GM18873 (cell line): ENCODE data around the gene ST3GAL2.
"Not testable (repeated sequence)": the region's sequence is repeated elsewhere in the genome, so short reads cannot be mapped to it uniquely, and the experiment has no call there.

Source experiments
- ATAC-seq: cut with Tn5 transposase; IDR thresholded peaks from one replicate; pipeline ENCODE4 v1.9.1; 2021; ENCODE audit warnings: mild to moderate bottlenecking, moderate library complexity, moderate number of reproducible peaks; ENCODE audit not compliant: unreplicated experiment, low FRiP score

The ST3GAL2 gene

DNA sequence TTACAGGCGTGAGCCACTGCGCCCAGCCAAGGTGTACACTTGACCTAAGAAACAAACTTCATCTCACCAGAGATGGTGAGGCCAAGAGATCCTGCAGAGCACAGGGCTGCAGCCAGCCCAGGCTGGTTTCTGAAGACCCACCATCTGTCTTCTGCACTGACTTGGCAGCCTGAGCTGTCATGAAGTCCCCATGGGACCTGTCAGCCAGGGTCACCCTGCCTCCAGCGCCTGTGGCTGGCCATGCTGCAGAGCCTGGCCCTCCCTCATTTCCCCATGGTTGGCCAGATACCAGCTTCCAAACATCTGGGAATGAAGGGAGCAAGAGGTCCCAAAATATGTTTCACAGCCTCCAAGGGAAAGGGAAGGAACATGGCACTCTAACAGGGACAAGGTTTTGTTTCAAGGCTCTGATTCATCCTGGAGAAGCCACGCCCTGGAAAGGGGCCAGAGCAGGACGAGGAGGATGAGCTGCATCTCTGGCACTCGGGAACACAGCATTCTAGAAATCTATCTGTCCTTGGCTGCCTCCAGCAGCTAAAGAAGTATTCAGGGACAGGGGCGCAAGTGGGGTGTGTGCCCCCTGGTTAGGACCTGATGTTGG, 46.9 kb downstream of the ST3GAL2 start:
- no peak for ATAC-seq

DNA sequence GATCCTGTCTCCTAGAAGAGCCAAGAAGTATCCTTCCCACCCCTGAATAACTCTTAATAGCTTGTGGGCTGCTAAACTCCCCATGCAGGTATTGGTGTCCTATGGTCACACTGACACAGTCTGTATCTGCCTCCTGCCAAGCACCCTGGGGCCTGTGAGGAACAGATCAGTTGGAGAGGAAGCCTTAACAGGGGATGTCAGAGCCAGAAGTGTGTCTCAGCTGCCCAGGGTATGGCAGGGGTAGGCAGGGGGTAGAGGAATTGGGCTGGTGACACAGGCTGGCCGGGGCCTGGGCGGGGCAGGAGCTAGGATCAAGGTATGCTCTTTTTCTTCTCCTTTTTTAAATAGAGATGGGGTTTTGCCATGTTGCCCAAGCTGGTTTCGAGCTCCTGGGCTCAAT, 47.5 kb downstream of the ST3GAL2 start:
- no peak for ATAC-seq

DNA sequence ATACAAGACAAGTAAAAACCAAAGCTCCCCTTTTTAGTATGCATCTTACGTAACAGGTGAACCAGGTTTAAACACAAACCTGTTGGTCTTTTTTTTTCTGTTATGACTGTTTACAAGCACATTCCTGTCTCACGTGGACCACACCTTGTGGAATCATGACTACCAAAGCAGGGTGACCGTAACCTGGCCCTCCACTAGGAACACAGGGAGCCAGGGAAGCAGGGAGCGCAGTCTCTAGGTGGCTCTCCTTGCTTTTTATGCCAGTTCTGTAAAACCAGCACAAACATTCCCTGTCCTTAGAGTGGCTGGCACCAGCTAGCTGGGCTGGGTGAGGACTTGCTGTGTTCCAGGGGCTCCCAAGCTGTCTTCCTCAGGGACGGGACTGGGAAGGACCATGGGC, 48.1 kb downstream of the ST3GAL2 start:
- no peak for ATAC-seq

DNA sequence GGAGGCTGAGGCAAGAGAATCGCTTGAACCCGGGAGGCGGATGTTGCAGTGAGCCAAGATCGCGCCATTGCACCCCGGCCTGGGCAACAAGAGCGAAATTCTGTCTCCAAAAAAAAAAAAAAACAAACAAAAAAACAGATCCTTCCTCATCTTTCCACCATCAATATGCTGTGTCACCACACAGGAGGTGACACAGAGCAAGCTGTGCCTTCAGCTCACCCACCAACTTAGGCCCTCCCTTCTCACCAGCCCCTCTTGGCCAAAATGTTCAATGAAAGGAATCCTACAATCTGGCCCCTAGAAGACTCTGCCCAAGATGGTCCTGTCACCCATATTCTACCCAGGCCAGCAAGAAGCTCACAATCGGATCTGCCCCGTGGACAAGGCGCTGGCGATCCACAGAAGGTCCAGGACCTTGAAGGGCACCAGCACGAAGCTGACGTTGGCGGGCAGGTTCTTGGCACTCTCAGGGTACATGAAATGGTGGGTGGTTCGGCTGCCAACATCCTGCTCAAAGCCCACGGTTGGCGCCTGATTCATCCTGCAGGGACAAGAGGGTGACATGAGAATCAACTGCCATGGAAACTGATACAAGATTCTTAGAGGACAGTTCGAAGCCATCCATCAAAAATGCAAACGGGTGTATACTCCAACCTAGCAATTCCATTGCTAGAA, 50.8 kb downstream of the ST3GAL2 start:
- no peak for ATAC-seq

DNA sequence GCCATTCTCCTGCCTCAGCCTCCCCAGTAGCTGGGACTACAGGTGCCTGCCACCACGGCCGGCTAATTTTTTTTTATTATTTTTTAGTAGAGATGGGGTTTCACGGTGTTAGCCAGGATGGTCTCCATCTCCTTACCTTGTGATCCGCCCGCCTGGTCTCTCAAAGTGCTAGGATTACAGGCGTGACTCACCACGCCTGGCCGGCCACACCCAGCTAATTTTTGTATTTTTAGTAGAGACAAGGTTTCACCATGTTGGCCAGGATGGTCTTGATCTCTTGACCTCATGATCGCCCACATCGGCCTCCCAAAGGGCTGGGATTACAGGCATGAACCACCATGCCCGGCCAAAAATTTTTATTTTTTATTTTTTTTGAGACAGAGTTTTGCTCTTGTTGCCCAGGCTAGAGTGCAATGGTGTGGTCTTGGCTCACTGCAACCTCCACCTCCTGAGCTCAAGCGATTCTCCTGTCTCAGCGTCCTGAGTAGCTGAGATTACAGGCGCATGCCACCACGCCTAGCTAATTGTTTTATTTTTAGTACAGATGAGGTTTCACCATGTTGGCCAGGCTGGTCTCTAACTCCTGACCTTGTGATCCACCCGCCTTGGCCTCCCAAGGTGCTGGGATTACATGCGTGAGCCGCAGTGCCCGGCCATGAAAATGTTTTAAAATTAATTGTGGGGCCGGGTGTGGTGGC, 52.5 kb downstream of the ST3GAL2 start:
- not testable (repeated sequence) for ATAC-seq

DNA sequence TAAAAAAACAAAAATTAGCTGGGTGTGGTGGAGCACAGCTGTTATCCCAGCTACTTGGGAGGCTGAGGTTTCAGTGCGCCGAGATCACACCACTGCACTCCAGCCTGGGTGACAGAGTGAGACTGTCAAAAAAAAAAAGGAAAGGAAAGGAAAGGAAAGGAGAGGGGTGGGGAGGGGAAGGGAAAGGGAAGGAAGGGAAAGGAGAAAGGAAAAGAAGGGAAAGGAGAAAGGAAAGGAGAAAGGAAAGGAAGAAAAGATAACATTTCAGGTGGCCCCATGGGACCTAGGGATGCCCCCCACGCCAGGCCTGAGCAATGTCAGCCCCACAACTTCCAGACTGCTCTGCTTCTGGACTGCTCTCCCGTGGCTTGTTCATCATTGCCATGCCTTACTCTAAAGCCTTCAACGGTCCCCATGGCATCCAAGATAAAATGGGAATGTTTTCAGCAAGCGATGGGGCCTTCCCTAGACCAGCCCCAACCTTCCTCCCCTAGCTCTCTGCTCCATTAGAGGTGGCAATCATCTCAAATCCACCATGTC, 55.4 kb downstream of the ST3GAL2 start:
- no peak for ATAC-seq

DNA sequence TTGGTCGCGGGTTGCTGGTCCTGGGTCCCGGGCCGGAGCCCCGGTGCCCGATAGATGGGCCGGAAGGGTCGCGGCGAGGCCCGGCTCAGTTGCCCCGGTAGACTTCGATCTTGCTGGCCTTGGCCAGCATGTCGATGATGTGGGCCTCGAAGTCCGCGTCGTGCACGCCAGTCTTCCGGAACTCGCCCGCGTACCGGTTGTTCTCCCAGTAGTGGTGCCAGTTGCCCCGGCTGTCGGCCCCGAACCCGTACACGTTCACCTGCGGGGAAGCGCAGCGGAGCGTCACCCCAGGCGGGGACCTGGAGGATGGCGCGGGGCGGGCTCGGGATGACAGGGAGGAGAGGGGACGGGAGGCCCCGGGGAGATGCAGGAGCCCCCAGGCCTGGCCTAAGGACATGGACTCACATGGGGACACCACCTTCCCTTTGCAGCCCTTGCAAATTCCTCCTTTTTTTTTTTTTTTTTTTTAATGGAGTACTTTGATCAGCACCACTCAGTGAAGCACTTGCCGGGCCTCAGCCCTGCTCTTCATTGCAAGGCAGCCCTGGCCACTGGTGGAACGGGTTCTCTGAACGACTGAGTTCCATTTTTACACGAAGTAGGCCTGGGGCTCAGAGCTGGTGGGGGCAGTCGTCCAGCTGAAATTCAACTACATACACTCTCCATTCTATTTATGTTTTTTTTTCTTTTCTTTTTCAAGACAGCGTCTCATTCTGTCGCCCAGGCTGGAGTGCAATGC, 57.1 kb downstream of the ST3GAL2 start:
- ATAC-seq = no peak

DNA sequence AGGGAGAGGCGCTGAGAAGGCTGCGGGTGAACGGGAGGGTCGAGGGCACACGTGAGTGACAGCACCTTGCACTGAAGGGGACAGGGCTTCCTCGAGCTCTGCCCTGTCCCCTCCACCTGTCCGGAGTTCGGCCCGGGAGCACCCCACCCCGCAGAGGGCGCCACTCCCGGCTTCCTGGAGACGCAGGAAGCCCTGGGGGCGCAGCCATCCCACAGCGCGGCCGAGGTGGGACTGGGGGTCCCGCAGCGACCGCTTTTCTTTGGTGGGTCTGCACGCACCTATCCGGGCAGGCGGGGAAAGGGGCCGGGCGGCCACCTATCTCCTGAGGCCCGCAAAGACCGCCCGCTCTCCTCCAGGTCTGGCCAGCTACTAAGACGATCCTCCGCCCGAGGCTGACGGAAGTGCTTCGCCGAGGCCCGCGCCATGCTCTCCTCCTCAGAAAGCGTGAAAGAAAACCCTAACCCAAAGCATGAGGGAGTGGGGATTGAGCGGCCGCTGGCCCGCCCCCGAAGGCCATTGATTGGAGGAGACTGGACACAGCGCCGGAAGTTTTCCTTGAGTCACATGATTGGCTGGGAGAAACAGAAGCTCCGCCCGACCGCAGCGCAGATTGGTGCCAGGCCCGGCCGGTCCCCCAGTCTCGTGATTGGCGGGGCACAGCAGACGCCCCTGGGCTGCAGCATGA, 57.8 kb downstream of the ST3GAL2 start:
- peak; percentile 87 for ATAC-seq

DNA sequence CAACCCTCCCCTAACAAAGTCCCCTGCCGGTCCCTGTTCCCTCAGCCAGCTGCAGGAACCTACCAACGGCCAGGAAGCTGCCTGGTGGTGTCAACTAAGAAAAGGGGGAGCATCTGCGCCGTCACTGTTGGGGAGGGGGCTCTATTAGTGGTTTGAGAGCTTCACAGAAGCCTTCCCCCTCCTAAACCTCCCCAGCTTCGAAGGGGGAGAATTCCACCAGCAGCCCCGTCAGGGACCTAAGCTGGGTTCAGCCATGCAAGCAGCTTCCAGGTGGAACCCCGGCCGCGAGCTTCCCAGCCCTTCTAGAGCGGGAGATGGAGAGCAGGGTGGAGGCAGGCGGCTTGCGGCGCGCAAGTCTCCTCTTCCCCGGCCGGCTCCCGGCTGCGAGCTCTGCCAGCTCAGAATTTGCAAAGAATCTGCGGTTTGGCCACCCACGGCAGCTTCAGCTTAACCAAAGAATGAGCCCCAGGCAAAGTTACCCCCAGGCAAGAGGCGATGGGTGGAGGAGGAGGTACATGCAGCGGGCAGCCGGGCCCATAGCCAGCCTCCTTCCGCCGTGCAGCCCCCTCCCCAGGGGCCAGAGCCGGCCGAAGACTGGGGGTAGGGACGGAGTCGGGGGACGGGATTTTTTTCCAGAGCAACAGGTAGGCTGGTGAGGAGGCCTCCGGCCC, 58.5 kb downstream of the ST3GAL2 start:
- peak; percentile 11 for ATAC-seq

DNA sequence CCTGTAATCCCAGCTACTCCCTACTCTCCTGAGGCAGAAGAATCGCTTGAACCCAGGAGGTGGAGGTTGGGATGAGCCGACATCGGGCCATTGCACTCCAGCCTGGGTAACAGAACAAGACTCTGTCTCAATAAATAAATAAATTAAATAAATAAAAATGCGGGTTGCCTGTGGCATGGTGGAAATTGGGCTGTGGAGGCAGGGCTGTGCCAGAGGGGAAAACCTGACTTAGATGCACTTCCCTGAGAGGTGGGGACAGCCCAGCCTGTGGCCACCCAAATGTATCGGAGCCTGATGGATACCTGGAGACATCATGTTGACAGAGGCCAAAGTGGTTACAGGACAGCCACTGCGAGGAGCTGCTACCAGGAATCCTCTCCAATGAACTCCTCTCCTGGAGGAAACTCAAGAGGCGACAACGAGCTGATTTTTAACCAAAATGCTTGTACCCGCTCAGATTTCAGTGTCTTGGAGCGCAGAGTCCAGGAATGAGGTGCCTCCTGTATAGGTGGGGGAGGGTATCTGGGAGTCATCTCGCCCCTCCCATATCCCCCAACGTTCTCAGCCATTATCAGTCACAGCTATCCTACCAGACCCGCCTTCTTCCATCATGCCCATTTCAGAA, 59.9 kb downstream of the ST3GAL2 start:
- no peak for ATAC-seq

DNA sequence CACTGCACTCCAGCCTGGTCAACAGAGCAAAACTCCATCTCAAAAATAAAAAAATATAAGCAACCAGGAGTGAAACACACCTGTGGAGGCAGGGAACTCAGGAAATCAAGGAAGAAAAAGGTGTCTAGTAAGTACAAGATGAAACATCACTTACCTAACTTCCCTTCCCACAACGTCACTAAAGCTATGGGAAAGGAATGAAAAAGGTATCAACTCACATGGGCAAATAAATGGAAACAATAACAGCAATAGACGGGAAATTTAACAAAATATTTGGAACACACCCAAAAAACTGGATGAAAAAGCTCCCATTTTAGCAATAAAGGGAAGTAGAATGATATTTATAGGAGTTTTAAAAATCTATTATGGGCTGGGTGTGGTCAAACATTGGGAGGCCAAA, 61.1 kb downstream of the ST3GAL2 start:
- ATAC-seq = no peak

DNA sequence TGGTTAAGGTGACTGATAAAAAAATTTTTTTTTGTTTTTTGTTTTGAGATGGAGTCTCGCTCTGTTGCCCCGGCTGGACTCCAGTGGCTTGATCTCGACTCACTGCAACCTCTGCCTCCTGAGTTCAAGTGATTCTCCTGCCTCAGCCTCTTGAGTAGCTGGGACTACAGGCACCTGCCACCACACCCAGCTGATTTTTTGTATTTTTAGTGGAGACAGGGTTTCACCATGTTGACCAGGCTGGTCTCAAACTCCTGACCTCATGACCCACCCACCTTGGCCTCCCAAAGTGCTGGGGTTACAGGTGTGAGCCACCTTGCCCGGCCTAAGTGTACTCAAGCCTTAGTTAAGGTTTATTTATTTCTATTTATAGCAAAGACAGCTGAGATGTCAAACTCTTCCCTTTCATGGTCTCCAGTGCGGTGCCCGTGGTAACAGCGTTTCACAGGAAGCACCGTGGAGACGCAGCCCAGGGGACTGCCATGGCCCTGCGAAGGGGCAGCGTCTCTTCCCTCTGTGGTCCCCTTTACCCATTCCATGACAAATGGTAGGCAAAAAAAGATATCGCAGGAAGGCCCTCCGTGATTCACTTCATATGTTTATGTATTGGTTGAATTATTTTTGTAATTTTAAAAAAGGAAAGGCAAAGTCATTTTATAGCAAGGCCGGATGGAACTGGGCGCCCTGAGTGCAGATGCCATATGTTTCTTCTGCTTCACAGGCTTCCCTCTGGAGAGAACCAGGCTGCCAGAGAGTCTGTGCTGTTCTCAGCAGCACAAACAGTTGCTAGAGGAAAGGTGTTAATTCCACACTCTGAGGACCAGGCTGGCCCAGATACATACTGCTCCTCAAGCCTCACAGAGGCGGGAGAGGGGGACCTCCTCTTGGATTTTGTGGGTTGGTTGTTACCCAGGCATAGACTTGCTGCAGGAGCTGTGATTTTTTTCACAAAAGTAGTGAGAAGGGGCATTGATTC, 63.0 kb downstream of the ST3GAL2 start:
- ATAC-seq = no peak

DNA sequence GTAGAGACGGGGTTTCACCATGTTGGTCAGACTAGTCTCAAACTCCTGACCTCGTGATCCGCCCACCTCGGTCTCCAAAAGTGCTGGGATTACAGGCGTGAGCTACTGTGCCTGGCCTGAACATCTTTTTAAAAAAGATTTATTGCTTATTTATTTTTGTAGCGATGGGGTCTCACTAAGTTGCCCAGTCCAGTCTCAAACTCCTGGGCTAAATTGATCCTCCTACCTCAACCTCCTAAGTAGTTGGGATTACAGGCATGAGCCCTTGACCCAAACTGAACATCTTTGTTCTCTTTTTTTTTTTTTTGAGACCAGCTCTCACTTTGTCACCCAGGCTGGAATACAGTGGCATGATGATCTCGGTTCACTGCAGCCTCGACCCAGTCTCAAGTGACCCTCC, 64.7 kb downstream of the ST3GAL2 start:
- ATAC-seq = no peak

DNA sequence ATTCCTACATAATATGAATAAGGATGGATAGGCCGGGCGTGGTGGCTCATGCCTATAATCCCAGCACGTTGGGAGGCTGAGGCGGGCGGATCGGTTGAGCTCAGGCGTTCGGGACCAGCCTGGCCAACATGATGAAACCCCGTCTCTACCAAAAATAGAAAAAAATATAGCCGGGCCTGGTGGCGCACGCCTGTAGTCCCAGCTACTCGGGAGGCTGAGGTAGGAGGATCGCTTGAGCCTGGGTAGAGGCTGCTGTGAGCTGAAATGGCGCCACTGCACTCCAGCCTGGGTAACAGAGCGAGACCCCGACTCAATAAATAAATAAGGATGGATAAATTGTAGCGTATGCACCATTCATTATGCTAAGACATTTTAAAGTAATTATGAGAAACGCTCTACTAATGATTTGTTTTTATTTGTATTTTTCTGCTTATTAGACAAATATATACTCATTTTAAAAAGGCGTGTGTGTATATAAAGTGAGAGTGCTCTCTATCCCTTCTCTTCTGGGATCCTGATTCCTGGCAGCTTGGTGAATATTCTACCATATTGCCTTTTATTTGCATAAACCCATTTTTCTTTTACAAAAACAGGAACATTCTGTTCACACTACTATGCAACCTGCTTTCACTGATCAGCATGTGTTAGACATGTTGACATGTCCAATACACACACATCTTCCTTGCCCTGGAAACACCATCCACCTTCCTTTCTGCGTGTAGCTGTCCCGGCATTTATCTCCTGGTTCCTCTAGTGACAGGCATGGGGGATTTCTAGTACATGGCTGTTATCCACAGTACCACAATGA, 65.8 kb downstream of the ST3GAL2 start:
- no peak for ATAC-seq

DNA sequence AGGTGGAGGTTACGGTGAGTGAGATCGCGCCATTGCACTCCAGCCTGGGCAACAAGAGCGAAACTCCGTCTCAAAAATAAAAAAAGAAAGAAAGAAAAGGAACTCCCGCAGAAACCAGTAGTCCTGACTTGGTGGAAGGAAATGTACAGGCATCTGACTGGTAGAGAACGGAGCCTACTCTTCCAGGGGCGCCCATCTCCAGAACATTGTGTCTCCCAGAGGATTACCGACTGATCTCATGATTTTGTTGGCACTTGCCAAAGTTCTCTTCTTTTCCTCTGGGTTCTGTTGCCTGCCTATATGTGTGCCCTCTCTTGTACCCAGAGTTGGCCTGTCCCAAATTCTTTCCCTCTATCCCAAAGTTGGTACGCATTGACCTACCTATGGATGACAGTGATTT, 68.0 kb downstream of the ST3GAL2 start:
- ATAC-seq = no peak

DNA sequence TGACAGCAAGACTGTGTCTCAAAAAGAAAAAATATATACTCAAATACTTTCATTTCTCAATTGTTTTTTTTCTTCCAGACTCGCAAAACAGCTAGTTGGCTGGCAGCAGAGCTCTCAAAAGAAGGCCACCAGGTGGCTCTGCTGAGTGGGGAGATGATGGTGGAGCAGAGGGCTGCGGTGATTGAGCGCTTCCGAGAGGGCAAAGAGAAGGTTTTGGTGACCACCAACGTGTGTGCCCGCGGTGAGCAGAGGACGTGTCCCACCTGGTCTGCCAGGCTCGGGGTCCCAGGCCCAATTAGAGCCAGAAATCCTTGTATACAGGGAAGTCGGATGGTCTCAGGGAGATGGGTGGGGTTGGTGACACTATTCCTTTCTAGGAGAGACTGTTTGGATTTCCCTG, 68.8 kb downstream of the ST3GAL2 start:
- not testable (repeated sequence) for ATAC-seq

DNA sequence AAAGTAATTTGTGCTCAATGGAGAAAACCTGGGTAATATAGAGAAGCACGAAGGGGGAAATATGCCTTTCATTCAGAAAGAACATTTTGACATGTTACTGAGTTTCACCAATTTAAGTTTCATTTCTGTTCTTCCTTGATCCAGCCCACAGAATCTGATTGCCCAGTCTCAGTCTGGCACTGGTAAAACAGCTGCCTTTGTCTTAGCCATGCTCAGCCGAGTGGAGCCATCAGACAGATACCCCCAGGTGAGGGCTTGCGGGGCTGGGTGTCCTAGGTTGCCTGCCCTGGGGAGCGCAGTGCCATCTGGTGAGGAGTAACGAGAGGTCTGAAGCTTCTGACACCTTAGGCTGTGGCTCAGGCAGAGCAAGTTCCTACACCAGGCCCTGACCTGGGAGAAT, 74.5 kb downstream of the ST3GAL2 start:
- no peak for ATAC-seq
